ENCODE data around the gene COBLL1. TPM values are rescaled to one million over a fixed set of nuclear protein-coding genes. Genes with fewer than 3 reads are reported as not detected.
A peak's percentile ranks its signal among the peaks of the same experiment; 100 is the strongest.

Gene COBLL1
- total and polyA plus RNA-seq, 9 donors = 5.6 to 11.0 (median 7.3) TPM

DNA sequence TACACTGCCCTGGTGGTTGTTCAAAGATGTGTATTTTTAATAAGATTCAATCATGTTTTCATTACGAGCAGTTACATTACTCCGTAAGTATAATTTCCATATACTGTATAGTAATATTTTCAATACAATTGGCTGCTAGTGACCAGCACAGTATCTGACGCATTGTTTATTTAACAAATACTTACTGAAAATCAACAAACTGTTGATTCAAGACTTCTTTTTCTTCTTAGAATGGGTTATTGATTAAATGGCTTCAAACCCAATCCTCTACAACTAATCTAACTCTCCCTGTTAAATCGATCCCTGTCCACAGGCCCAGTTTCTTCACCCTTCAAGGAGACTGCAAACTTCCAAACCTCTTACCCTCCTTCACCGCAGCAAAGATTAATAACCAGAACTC lies 18.5 kb downstream of the COBLL1 start:
- no peaks in the 10 kb centered on the region for H3K4me1 ChIP-seq (ENCODE audit: control insufficient read depth, insufficient read depth, low read length)
- no peak for DNase-seq
- WGBS (ENCODE audit: insufficient coverage) = 85% methylated on average over 2 of the region's 5 CpGs
- H3K36me3 ChIP-seq (ENCODE audit: control insufficient read depth, insufficient read depth, low read length) = no peaks in the 10 kb centered on the region
- no peak overlapping the region for H3K27ac ChIP-seq (ENCODE audit: low read length)
- no peaks in the 10 kb centered on the region for H3K9me3 ChIP-seq (replicated peaks; ENCODE audit: control insufficient read depth, low read depth, low read length)
- H3K27me3 ChIP-seq (ENCODE audit: control insufficient read depth, insufficient read depth, low read length) = no peaks in the 10 kb centered on the region
- H3K4me3 ChIP-seq (ENCODE audit: low read length) = no peak overlapping the region

DNA sequence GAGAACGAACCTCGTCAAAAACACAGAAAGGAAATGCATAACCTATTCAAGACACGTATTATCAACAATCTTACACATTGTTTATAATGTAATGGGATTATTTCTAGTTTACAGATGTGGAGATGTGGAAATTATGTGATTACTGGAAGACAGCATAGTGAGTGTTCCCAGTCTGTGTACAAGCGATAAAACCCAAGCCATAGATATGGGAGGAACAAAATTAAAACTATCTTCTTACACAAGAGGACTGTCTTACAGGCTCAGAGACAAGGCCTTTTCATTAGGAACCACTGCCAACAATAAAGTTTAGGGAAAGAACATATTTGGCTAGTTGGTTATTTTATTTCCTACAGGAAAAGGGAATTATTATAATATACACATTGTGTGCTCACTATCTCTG lies 20.3 kb downstream of the COBLL1 start:
- Histone ChIP-seq H3K4me1 (ENCODE audit: control insufficient read depth, insufficient read depth, low read length) (no peaks in the 10 kb centered on the region), H3K4me3 (ENCODE audit: low read length) (no peak overlapping the region), H3K27me3 (ENCODE audit: control insufficient read depth, insufficient read depth, low read length) (no peaks in the 10 kb centered on the region), H3K9me3 (replicated peaks; ENCODE audit: control insufficient read depth, low read depth, low read length) (no peaks in the 10 kb centered on the region), H3K36me3 (ENCODE audit: control insufficient read depth, insufficient read depth, low read length) (no peaks in the 10 kb centered on the region), H3K27ac (ENCODE audit: low read length) (no peak overlapping the region)
- WGBS (ENCODE audit: insufficient coverage) = no CpG with 5 or more reads among the region's 4 CpGs
- DNase-seq = no peak

GRCh38 chr2:164818149-164819136 lies 23.2 kb downstream of the COBLL1 start:
- DNase-seq = no peak
- WGBS (ENCODE audit: insufficient coverage) = 80% methylated on average over 1 of the region's 14 CpGs
- H3K4me3 ChIP-seq (ENCODE audit: low read length) = no peak overlapping the region
- no peaks in the 10 kb centered on the region for H3K9me3 ChIP-seq (replicated peaks; ENCODE audit: control insufficient read depth, low read depth, low read length)
- H3K27ac ChIP-seq (ENCODE audit: low read length) = no peak overlapping the region
- no peaks in the 10 kb centered on the region for H3K36me3 ChIP-seq (ENCODE audit: control insufficient read depth, insufficient read depth, low read length)
- no peaks in the 10 kb centered on the region for H3K27me3 ChIP-seq (ENCODE audit: control insufficient read depth, insufficient read depth, low read length)
- no peaks in the 10 kb centered on the region for H3K4me1 ChIP-seq (ENCODE audit: control insufficient read depth, insufficient read depth, low read length)

- DNase-seq = no peak
- Histone ChIP-seq H3K9me3 (replicated peaks; ENCODE audit: control insufficient read depth, low read depth, low read length) (no peaks in the 10 kb centered on the region), H3K36me3 (ENCODE audit: control insufficient read depth, insufficient read depth, low read length) (no peaks in the 10 kb centered on the region), H3K27me3 (ENCODE audit: control insufficient read depth, insufficient read depth, low read length) (no peaks in the 10 kb centered on the region), H3K4me3 (ENCODE audit: low read length) (no peak overlapping the region), H3K4me1 (ENCODE audit: control insufficient read depth, insufficient read depth, low read length) (no peaks in the 10 kb centered on the region), H3K27ac (ENCODE audit: low read length) (no peak overlapping the region)
Measured at GRCh38 chr2:164816900-164817299, 24.7 kb downstream of the COBLL1 start.

DNA sequence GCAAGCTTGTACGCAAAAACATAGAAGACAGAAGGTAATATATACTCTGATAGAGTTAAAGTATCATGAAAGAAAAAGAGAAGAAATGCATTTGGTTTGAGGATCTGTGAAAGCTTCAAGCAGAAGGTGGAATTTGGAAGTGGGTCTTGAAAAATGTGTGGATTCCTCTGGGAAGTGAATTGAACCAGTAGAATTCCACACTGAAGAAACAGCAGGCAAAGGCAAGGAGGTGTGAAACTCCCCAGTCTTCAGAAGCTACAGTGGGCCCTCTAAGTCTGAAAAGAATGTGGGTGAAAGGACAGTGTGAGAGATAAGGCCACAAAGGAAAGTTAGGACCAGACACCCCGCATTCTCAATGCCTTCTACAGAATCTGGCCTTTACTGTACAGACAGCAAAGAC lies 25.6 kb downstream of the COBLL1 start:
- no peaks in the 10 kb centered on the region for H3K27me3 ChIP-seq (ENCODE audit: control insufficient read depth, insufficient read depth, low read length)
- H3K27ac ChIP-seq (ENCODE audit: low read length) = no peak overlapping the region
- H3K4me3 ChIP-seq (ENCODE audit: low read length) = no peak overlapping the region
- DNase-seq = no peak
- H3K36me3 ChIP-seq (ENCODE audit: control insufficient read depth, insufficient read depth, low read length) = no peaks in the 10 kb centered on the region
- no peaks in the 10 kb centered on the region for H3K9me3 ChIP-seq (replicated peaks; ENCODE audit: control insufficient read depth, low read depth, low read length)
- no peaks in the 10 kb centered on the region for H3K4me1 ChIP-seq (ENCODE audit: control insufficient read depth, insufficient read depth, low read length)
- no CpG with 5 or more reads among the region's 2 CpGs for WGBS (ENCODE audit: insufficient coverage)

DNA sequence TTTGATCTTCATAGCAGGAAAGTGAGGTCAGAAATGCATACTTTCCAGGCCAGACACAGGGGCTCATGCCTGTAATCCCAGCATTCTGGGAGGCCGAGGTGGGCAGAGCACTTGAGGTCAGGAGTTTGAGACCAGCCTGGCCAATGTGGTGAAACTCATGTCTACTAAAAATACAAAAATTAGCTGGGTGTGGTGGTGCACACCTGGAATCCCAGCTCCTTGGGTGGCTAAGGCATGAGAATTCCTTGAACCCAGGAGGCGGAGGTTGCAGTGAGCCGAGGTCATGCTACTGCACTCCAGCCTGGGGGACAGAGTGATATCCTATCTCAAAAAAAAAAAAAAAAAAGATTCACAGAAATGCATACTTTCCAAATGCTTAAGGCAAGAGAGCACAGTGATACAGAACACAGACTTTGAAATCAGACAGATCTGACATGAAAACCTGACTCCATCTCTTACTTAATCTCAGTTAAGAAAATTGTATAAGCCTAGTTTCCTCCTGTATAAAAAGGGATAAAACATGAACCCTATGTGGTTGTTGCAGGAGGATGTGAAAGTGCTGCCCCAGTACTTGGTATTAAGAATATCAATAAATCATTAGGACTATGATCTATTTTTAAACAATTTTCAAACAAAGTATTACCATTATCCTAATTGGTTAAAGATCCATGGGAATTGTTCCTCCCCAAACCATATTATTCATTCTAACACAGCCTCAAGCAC lies 26.4 kb downstream of the COBLL1 start:
- H3K4me1 ChIP-seq (ENCODE audit: control insufficient read depth, insufficient read depth, low read length) = no peaks in the 10 kb centered on the region
- H3K4me3 ChIP-seq (ENCODE audit: low read length) = no peak overlapping the region

DNA sequence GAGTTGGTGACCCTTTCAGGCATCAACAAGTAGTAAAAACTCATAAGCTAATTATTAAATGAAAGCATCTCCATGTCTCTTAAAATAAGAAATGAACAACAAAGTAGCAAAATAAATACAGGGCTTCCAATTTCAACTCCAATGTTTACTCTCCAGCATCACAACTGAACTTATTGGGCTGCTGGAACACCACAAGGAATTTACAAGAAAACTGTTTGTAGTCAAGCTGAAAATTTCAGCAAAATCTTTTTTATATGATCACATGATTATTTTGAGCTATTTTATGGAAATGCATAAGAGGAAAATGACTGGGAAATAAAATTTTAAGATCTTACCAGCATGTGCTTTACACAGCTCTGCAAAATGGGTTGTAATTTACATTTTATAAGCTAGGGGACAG lies 28.1 kb downstream of the COBLL1 start:
- no peaks in the 10 kb centered on the region for H3K9me3 ChIP-seq (replicated peaks; ENCODE audit: control insufficient read depth, low read depth, low read length)
- H3K36me3 ChIP-seq (ENCODE audit: control insufficient read depth, insufficient read depth, low read length) = no peaks in the 10 kb centered on the region
- no peak overlapping the region for H3K27ac ChIP-seq (ENCODE audit: low read length)
- no peak overlapping the region for H3K4me3 ChIP-seq (ENCODE audit: low read length)
- H3K27me3 ChIP-seq (ENCODE audit: control insufficient read depth, insufficient read depth, low read length) = no peaks in the 10 kb centered on the region
- no peak for DNase-seq
- H3K4me1 ChIP-seq (ENCODE audit: control insufficient read depth, insufficient read depth, low read length) = no peaks in the 10 kb centered on the region

More for the DNA sequence above, 26.4 kb downstream of the COBLL1 start:
- no peaks in the 10 kb centered on the region for H3K27me3 ChIP-seq (ENCODE audit: control insufficient read depth, insufficient read depth, low read length)
- H3K27ac ChIP-seq (ENCODE audit: low read length) = no peak overlapping the region
- no CpG with 5 or more reads among the region's 3 CpGs for WGBS (ENCODE audit: insufficient coverage)
- DNase-seq = no peak
- H3K9me3 ChIP-seq (replicated peaks; ENCODE audit: control insufficient read depth, low read depth, low read length) = no peaks in the 10 kb centered on the region
- H3K36me3 ChIP-seq (ENCODE audit: control insufficient read depth, insufficient read depth, low read length) = no peaks in the 10 kb centered on the region

- no peaks in the 10 kb centered on the region for H3K9me3 ChIP-seq (replicated peaks; ENCODE audit: control insufficient read depth, low read depth, low read length)
- no peaks in the 10 kb centered on the region for H3K4me1 ChIP-seq (ENCODE audit: control insufficient read depth, insufficient read depth, low read length)
- no peak for DNase-seq
- no peak overlapping the region for H3K4me3 ChIP-seq (ENCODE audit: low read length)
- no peaks in the 10 kb centered on the region for H3K27me3 ChIP-seq (ENCODE audit: control insufficient read depth, insufficient read depth, low read length)
- H3K36me3 ChIP-seq (ENCODE audit: control insufficient read depth, insufficient read depth, low read length) = no peaks in the 10 kb centered on the region
- peak overlapping the region; percentile 25 for H3K27ac ChIP-seq (ENCODE audit: low read length)
- no CpG with 5 or more reads among the region's 1 CpG for WGBS (ENCODE audit: insufficient coverage)
Measured at GRCh38 chr2:164812378-164812777, 29.2 kb downstream of the COBLL1 start.

DNA sequence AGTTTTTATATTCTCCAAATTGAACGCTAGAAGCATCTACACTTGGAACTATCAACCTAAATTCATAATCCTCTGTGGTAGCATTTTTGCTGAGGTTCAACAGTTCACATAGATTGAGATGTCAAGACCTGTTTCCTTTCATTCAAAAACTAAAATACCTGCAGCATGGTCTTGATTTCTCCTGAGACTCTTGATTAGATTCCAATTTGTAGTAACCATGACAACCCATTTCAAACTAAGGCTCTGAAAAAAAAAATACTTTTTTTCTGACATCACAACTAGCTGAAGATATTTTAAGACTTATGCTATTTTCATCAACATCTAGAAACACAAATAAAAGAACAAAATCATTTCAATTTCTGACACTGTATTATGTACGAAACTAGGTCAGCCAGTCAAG lies 29.8 kb downstream of the COBLL1 start:
- Histone ChIP-seq H3K4me1 (ENCODE audit: control insufficient read depth, insufficient read depth, low read length) (no peaks in the 10 kb centered on the region), H3K36me3 (ENCODE audit: control insufficient read depth, insufficient read depth, low read length) (no peaks in the 10 kb centered on the region), H3K9me3 (replicated peaks; ENCODE audit: control insufficient read depth, low read depth, low read length) (no peaks in the 10 kb centered on the region), H3K27me3 (ENCODE audit: control insufficient read depth, insufficient read depth, low read length) (no peaks in the 10 kb centered on the region), H3K4me3 (ENCODE audit: low read length) (no peak overlapping the region), H3K27ac (ENCODE audit: low read length) (no peak overlapping the region)
- no peak for DNase-seq
- WGBS (ENCODE audit: insufficient coverage) = no CpG with 5 or more reads among the region's 2 CpGs

DNA sequence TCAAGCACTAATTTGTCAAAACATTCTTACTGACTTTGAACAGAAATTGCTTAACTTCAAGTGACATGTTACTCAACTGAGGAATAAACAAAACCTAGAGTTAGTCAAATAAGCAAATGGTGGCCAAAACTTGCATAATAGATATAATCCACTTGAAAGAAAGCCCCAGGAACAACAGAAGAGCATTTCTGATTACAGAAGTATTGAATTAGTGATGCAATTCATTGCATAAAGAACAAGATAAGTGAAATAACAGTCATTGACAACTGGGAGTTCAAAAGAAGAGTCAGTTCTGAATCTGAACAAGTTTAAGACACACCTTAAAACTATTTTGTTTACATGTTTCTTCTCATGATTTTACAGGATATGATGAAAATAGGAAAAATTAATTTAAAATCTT lies 30.8 kb downstream of the COBLL1 start:
- H3K4me1 ChIP-seq (ENCODE audit: control insufficient read depth, insufficient read depth, low read length) = no peaks in the 10 kb centered on the region

More for the DNA sequence above, 30.8 kb downstream of the COBLL1 start:
- Histone ChIP-seq H3K9me3 (replicated peaks; ENCODE audit: control insufficient read depth, low read depth, low read length) (no peaks in the 10 kb centered on the region), H3K27ac (ENCODE audit: low read length) (no peak overlapping the region), H3K36me3 (ENCODE audit: control insufficient read depth, insufficient read depth, low read length) (no peaks in the 10 kb centered on the region), H3K4me3 (ENCODE audit: low read length) (no peak overlapping the region), H3K27me3 (ENCODE audit: control insufficient read depth, insufficient read depth, low read length) (no peaks in the 10 kb centered on the region)
- no peak for DNase-seq

Data from muscle of leg (tissue), 11 donors.